T-helper 1 cell treated with Interleukin-12 subunit alpha and Interleukin-12 subunit beta and Interleukin-4 antibody, amounts not matched to agents 30 ng/mL and 1 ng/mL, for 36 hours (primary cell): ENCODE results near the gene OTX2. TPM values are rescaled to one million over a fixed set of nuclear protein-coding genes. Genes with fewer than 3 reads are reported as not detected.

ENCODE experiments used
- intact Hi-C: fragments of 100-400 bp; cut with micrococcal nuclease; formaldehyde crosslinking; loops from one replicate; pipeline ENCODE4 v1.15.1; 2024
- total RNA-seq: library from RNA; stranded (reverse); gene quantifications from 2 replicates; pipeline ENCODE4 v1.2.3, GENCODE V29; 2022

The OTX2 gene
- total RNA-seq, 1 donor from 2014 or later, result not detected

DNA sequence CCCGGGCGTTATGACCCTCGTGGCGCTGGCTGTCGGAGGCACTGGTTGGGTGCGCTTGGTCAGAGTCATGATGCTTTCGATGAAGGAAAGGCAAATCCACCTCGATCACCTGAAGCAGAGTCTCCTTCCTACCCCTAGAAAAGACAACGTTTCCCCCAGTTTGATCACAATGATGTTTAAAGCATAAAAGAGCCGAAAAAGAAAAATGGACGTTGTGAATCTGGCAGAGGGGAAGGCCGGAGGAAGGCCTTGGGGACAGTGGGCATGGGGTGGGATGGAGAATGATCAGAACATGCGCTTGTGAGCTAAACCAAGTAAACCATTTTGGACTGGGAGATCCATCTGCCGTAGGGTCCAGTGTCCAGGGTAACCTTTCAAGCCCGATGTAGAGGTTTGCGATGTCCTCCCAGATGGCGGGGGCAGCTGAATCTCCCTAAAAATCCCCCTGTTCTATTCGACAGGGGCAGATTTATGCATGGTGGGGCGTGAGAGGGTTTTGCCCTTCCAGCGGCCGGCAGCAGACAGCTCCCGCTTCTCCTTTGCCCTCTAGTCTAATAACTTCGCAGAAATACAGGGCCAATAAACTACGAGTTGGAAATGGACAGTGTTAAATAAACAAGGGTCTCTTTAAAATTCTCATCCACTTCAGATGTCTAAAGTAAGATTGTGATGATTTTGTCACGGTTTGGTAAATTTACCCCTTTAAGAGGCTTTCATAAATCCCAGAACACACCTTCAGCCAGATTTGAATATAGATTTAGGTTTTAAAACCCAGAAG is 2.3 kb upstream of the OTX2 start:
- intact Hi-C loops, result no loop called here

DNA sequence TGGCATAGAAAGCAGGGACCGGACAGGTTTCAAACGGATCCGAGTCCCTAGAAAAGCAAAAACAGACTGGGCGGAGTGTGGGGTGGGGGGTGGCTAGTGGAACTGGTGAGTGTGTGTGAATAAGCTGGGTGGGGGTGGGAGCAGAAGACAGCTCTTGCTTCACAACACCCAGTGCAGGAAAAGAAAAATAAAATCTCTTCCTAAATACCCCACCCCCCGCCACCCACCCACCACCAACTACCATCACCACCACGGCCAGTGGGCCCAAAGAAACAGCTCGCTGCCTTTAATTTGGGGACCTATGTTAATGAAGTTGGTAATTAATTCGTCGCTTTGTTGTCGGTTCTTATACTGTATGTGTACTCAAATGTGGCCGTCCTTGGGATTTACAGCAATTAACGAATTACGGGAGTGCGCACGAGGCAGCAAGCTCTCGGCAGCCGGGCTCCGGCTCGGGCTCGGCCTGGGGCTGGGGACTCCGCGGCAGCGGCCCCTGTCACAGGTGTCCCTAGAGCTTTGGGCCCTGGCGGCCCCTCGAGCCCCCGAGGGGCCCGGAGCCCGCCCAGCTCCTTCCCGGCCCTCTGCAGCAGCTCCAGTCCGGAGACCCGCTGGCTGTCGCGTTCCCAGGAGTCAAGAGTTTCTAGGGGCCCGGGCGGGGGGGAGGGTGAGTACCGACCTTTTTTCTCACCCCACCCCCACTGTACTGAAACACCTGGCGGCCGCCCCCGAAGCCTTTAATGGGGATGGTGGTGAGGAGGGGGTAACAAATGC is 1.5 kb upstream of the OTX2 start:
- intact Hi-C loops, result loop anchor here (2.0 kb wide), 1 partner anchor 15 kb away; no protein-coding TSS in a partner anchor

DNA sequence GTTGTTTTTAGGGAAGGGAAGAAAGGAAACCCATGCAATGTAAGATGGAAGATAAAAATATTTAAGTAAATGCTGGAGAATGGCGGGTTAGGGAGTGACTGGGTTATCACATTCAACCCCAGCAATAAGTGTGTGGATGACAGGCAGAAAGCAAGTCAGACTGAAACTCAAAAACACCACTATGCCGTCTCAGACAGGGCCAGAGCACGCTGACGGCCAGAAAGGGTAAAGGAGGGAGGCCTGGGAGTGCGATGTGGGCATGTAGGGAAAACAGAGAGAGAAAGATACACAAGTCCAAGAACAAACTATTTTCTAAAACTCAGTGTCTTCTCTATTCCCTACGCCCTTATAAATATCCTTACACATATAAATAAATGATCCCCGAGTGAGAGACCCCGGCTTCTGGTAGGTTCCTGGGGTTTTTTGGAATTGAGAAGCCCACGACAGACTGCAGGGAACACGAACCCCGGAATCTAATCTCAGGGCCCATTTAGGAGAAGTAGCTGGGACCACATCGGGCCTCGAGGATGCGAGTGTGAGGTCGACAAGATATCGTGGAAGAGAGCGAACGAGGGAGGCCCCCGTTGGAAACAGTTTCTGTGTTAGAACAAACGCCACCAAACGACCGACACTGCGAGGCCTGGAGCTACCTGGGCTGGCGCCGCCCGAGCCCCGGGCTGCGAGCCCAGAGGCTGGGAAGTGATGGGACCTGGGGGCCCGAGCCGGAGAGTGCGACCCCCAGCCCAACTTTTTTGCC is 735 bp upstream of the OTX2 start:
- intact Hi-C loops, result loop anchor here (2.0 kb wide), 1 partner anchor 14 kb away; no protein-coding TSS in a partner anchor

- intact Hi-C loops, result loop anchor here (2.0 kb wide), 1 partner anchor 13 kb away; no protein-coding TSS in a partner anchor
Measured at GRCh38 chr14:56809270-56810146, 771 bp downstream of the OTX2 start.

GRCh38 chr14:56808383-56809269 is 1.7 kb downstream of the OTX2 start:
- intact Hi-C loops, result no loop called here

DNA sequence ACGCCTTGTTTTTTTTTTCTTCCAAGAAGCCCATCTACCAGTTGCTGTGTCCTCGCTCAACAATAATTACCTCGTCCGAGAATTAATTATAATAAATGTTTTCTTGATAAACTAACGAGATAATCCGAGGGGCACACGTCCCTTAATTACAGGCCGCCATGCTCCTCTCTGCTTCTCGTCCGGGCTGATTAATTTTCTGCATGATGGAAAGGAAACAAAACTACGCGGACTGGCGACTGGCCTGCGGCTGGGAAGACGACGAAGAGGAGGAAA is 2.2 kb downstream of the OTX2 start:
- intact Hi-C loops, result no loop called here

DNA sequence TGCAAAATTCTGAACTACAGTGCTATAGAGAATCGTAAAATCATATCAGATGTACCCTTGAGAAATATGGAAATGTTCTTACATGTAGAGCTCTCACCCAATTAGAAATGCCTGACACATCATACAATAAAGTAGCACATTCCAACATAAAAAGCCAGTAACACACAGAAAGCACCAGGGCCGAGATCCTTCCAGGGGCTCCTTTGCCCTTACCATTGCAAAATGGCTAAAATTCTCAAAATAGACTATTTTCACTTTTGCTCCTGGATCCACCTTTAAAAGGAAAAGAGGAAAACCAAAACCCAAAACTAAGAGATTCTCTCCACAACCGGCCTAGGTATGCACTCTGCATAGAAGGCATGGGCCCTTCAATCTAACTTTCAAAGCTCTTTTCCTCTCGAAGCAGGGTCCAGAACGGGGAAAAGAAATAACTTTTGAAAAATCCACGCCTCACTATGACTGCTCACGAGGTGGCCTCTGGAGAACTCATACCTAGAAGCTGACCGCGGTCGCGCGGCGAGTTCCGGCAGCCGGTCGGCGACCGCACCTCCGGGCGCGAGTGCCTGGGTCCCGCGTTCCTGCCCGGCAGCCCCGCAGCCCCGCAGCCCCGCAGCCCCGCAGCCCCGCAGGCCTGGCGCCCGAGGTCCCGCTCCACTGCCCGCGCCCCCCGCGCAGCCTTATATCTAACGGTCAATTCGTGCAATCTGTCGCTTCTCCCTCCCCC is 2.7 kb downstream of the OTX2 start:
- intact Hi-C loops, result no loop called here

- intact Hi-C loops, result no loop called here
Measured at GRCh38 chr14:56806760-56807159, 3.5 kb downstream of the OTX2 start.

GRCh38 chr14:56805992-56806727 is 4.1 kb downstream of the OTX2 start:
- intact Hi-C loops, result no loop called here

- intact Hi-C loops, result no loop called here
Measured at GRCh38 chr14:56805201-56805991, 4.9 kb downstream of the OTX2 start.

DNA sequence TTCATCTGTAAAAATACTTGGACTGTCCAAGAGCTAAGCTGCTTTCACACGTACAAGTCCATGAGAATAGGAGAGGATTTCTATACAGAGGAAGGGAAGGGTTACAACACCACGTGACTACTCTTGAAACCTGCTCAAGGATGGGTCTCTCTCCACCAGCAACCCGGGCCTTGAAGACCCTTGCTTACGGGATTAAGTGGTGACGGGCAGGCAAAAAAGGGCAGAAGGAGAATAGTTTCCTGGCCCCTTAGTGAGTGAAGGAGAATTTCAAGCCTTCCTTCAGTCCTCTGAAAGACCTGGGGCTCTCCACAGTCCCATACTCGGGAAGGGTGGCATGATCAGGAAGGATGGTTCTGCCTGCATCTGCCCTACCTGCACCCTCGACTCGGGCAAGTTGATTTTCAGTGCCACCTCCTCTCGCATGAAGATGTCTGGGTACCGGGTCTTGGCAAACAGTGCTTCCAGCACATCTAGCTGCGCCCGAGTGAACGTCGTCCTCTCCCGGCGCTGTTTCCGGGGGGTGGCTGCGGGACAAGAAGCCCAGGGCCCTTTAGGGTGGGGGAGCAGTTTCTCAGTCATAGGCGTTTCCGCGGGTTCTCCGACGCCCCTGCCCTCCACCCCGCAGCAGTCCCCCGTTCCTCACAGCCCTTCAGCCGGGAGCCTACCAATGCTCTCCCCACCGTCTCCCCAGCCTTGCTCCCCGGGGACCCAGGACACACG is 6.3 kb downstream of the OTX2 start:
- intact Hi-C loops, result no loop called here

- intact Hi-C loops, result no loop called here
Measured at GRCh38 chr14:56801920-56802319, 8.4 kb downstream of the OTX2 start.

GRCh38 chr14:56799343-56799645 is 11.0 kb downstream of the OTX2 start:
- intact Hi-C loops, result no loop called here

GRCh38 chr14:56798447-56799342 is 11.6 kb downstream of the OTX2 start:
- intact Hi-C loops, result no loop called here

DNA sequence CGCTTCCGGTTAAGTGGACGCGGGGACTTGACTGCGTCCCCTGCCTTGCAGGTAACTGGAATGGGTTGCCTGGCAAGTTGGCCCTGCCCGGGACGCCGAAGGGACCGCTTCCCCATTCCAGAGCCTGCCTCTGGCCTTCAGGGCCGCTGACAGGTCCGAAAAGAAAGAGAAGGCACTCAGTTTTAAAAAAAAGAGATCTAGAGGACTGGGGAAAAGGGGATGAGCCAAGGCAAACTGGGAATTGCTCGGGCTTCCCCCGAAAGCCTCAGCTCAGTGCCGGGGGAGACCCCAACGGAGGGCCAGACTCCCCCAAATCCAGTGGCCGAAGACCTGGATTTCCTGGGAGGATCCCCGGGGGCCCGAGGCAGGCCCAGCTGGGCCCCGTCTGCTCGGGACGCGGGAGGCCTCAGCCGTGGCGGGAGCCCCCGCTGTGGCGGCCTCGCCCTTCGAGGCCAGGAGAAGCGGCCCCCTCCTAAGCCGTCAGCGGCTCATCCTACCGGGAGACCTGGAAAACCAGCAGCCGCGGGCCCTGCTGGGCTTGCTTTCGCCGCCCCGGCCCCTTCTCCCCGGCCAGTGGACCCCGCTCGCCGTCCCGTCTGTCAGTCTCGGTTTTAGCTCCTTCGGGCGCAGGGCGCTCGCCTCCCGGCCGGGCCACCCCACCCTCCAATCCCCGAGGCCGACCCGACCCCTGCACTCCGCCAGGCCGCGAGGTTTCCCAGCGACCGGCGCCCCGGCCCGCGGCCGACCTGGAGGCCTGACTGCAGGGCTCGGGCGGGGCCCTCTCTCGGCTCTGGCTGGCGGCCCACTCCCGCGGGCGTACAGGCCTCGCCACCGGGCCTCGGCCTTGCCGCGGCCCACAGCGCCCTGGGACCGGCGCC is 12.5 kb downstream of the OTX2 start:
- intact Hi-C loops, result loop anchor here (2.0 kb wide), 1 partner anchor 13 kb away; the partner anchor contains the start of gene OTX2
